ENCODE measurements around the gene IARS1. TPM values are rescaled to one million over a fixed set of nuclear protein-coding genes. Genes with fewer than 3 reads are reported as not detected.

Gene IARS1
- total RNA-seq, 1 experiment from 2014 or later: 220 TPM

DNA sequence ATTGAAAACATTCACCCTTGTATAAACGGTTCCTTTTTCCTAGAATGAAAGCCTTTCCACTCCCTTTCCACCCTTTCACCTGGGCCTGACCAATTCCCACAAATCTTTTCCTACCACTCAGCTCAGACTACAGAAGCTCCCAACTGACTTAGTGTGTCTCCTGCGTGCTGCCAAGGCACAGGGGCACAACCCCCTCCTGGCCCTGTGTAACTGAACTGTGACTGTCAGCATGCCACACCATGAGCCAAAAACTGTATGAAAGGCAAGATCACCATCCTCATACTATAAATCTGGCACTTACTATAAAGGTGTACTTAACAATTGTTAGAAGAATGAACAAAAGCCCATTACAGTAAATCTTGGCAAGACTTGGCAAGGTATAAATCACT is 20.1 kb upstream of the IARS1 start:
- POLR2A ChIA-PET: no interaction called here
- Mint-ChIP-seq H3K27ac (peak overlapping the region; percentile 94), H3K27me3 (ENCODE audit: low read depth) (no peaks in the 10 kb centered on the region), H3K4me3 (no peak overlapping the region), H3K9me3 (no peaks in the 10 kb centered on the region), H3K36me3 (peaks cover 78% of the 10 kb centered on the region), H3K4me1 (no peaks in the 10 kb centered on the region)
- CTCF ChIA-PET: no interaction called here
- DNase-seq (ENCODE audit: low spot score) (no peak), ATAC-seq (no peak)
- no peak for TF ChIP-seq SMAD4 (CRISPR knock-in tag; IDR thresholded peaks at IDR 0.05)
- TF ChIP-seq MYBL2 (CRISPR knock-in tag; IDR thresholded peaks at IDR 0.05): no peak
- no peak for TF ChIP-seq HMGA2 (CRISPR knock-in tag; IDR thresholded peaks at IDR 0.05)
- TF ChIP-seq, protein P1, sequence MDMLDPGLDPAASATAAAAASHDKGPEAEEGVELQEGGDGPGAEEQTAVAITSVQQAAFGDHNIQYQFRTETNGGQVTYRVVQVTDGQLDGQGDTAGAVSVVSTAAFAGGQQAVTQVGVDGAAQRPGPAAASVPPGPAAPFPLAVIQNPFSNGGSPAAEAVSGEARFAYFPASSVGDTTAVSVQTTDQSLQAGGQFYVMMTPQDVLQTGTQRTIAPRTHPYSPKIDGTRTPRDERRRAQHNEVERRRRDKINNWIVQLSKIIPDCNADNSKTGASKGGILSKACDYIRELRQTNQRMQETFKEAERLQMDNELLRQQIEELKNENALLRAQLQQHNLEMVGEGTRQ (CRISPR knock-in tag; IDR thresholded peaks at IDR 0.05): no peak
- TF ChIP-seq, protein P2, sequence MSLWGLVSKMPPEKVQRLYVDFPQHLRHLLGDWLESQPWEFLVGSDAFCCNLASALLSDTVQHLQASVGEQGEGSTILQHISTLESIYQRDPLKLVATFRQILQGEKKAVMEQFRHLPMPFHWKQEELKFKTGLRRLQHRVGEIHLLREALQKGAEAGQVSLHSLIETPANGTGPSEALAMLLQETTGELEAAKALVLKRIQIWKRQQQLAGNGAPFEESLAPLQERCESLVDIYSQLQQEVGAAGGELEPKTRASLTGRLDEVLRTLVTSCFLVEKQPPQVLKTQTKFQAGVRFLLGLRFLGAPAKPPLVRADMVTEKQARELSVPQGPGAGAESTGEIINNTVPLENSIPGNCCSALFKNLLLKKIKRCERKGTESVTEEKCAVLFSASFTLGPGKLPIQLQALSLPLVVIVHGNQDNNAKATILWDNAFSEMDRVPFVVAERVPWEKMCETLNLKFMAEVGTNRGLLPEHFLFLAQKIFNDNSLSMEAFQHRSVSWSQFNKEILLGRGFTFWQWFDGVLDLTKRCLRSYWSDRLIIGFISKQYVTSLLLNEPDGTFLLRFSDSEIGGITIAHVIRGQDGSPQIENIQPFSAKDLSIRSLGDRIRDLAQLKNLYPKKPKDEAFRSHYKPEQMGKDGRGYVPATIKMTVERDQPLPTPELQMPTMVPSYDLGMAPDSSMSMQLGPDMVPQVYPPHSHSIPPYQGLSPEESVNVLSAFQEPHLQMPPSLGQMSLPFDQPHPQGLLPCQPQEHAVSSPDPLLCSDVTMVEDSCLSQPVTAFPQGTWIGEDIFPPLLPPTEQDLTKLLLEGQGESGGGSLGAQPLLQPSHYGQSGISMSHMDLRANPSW (CRISPR knock-in tag; conservative IDR thresholded peaks at IDR 0.05; ENCODE audit: low read depth): no peak
- TF ChIP-seq, protein P3, sequence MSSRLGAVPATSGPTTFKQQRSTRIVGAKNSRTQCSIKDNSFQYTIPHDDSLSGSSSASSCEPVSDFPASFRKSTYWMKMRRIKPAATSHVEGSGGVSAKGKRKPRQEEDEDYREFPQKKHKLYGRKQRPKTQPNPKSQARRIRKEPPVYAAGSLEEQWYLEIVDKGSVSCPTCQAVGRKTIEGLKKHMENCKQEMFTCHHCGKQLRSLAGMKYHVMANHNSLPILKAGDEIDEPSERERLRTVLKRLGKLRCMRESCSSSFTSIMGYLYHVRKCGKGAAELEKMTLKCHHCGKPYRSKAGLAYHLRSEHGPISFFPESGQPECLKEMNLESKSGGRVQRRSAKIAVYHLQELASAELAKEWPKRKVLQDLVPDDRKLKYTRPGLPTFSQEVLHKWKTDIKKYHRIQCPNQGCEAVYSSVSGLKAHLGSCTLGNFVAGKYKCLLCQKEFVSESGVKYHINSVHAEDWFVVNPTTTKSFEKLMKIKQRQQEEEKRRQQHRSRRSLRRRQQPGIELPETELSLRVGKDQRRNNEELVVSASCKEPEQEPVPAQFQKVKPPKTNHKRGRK (CRISPR knock-in tag; IDR thresholded peaks at IDR 0.05; ENCODE audit: borderline replicate concordance): no peak
- TF ChIP-seq NFATC4 (CRISPR knock-in tag; IDR thresholded peaks at IDR 0.05): no peak
- TF ChIP-seq JUN (CRISPR knock-in tag; IDR thresholded peaks at IDR 0.05): no peak
- TF ChIP-seq NR3C1 (CRISPR knock-in tag; conservative IDR thresholded peaks at IDR 0.05; ENCODE audit: low read depth): no peak
- TF ChIP-seq, protein P4, sequence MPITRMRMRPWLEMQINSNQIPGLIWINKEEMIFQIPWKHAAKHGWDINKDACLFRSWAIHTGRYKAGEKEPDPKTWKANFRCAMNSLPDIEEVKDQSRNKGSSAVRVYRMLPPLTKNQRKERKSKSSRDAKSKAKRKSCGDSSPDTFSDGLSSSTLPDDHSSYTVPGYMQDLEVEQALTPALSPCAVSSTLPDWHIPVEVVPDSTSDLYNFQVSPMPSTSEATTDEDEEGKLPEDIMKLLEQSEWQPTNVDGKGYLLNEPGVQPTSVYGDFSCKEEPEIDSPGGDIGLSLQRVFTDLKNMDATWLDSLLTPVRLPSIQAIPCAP (CRISPR knock-in tag; IDR thresholded peaks at IDR 0.05): no peak
- no peak for TF ChIP-seq TEAD4 (CRISPR knock-in tag; IDR thresholded peaks at IDR 0.05)
- TF ChIP-seq ZNF219 (CRISPR knock-in tag; IDR thresholded peaks at IDR 0.05; ENCODE audit: borderline replicate concordance): no peak
- TF ChIP-seq, protein P5, sequence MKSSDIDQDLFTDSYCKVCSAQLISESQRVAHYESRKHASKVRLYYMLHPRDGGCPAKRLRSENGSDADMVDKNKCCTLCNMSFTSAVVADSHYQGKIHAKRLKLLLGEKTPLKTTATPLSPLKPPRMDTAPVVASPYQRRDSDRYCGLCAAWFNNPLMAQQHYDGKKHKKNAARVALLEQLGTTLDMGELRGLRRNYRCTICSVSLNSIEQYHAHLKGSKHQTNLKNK (CRISPR knock-in tag; IDR thresholded peaks at IDR 0.05): no peak
- TF ChIP-seq, protein P6, sequence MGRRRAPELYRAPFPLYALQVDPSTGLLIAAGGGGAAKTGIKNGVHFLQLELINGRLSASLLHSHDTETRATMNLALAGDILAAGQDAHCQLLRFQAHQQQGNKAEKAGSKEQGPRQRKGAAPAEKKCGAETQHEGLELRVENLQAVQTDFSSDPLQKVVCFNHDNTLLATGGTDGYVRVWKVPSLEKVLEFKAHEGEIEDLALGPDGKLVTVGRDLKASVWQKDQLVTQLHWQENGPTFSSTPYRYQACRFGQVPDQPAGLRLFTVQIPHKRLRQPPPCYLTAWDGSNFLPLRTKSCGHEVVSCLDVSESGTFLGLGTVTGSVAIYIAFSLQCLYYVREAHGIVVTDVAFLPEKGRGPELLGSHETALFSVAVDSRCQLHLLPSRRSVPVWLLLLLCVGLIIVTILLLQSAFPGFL (CRISPR knock-in tag; IDR thresholded peaks at IDR 0.05; ENCODE audit: borderline replicate concordance): no peak
- TF ChIP-seq, protein P7, sequence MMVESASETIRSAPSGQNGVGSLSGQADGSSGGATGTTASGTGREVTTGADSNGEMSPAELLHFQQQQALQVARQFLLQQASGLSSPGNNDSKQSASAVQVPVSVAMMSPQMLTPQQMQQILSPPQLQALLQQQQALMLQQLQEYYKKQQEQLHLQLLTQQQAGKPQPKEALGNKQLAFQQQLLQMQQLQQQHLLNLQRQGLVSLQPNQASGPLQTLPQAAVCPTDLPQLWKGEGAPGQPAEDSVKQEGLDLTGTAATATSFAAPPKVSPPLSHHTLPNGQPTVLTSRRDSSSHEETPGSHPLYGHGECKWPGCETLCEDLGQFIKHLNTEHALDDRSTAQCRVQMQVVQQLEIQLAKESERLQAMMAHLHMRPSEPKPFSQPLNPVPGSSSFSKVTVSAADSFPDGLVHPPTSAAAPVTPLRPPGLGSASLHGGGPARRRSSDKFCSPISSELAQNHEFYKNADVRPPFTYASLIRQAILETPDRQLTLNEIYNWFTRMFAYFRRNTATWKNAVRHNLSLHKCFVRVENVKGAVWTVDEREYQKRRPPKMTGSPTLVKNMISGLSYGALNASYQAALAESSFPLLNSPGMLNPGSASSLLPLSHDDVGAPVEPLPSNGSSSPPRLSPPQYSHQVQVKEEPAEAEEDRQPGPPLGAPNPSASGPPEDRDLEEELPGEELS (CRISPR knock-in tag; IDR thresholded peaks at IDR 0.05): no peak
- TF ChIP-seq ZNF317 (CRISPR knock-in tag; IDR thresholded peaks at IDR 0.05; ENCODE audit: borderline replicate concordance, low read depth): no peak

Measured in WTC11 (cell line).